NCI-H2029 treated with DMSO at 0.1 percent for 48 hours (cell line): ENCODE results near the gene GRIN3B.
"Not testable (repeated sequence)": the region's sequence is repeated elsewhere in the genome, so short reads cannot be mapped to it uniquely, and the experiment has no call there.

Experiments
- DNase-seq: peaks from one replicate; lab custom pipeline; 2025; lab: John Stamatoyannopoulos, UW

The GRIN3B gene

GRCh38 chr19:1000095-1000494 is at the start of gene GRIN3B:
Gene GRIN3B, plus strand, starts transcription at chr19:1000419. Its CDS starts 19 bp downstream, at chr19:1000438.
- DNase-seq, result no peak

- DNase-seq, result no peak
These were observed 48.1 kb upstream of the GRIN3B start for GRCh38 chr19:952049-952679.

- DNase-seq, result no peak
These were observed 47.4 kb upstream of the GRIN3B start for GRCh38 chr19:952680-953444.

- no peak for DNase-seq
These were observed 46.6 kb upstream of the GRIN3B start for GRCh38 chr19:953445-954271.

- DNase-seq, result no peak
These were observed 45.9 kb upstream of the GRIN3B start for GRCh38 chr19:954272-954671.

GRCh38 chr19:954672-955494 is 45.3 kb upstream of the GRIN3B start:
- DNase-seq, result no peak

GRCh38 chr19:955803-956765 is 44.1 kb upstream of the GRIN3B start:
- no peak for DNase-seq

GRCh38 chr19:956766-957440 is 43.3 kb upstream of the GRIN3B start:
- DNase-seq, result no peak

GRCh38 chr19:957578-957977 is 42.6 kb upstream of the GRIN3B start:
- DNase-seq, result not testable (repeated sequence)

GRCh38 chr19:958967-959855 is 41.0 kb upstream of the GRIN3B start:
- no peak for DNase-seq

- no peak for DNase-seq
These were observed 40.2 kb upstream of the GRIN3B start for GRCh38 chr19:960020-960419.

GRCh38 chr19:960601-960938 is 39.6 kb upstream of the GRIN3B start:
- DNase-seq, result no peak

- DNase-seq, result no peak
These were observed 38.2 kb upstream of the GRIN3B start for GRCh38 chr19:961866-962620.

GRCh38 chr19:962683-963400 is 37.4 kb upstream of the GRIN3B start:
- DNase-seq, result no peak

GRCh38 chr19:963486-963951 is 36.7 kb upstream of the GRIN3B start:
- DNase-seq, result no peak

GRCh38 chr19:964116-964520 is 36.1 kb upstream of the GRIN3B start:
- DNase-seq, result no peak
